Activated B cell treated with CpG ODN at 0.5 μM for 24 hours (primary cell): ENCODE data around the gene RFC2. TPM values are rescaled to one million over a fixed set of nuclear protein-coding genes. Genes with fewer than 3 reads are reported as not detected.

Experiments
- ATAC-seq: fragments of 200-7000 bp; cut with Tn5 transposase; one replicate; pipeline ENCODE4 v1.10.0; 2021; ENCODE audit warnings: low read depth, mild to moderate bottlenecking, moderate library complexity
- CTCF ChIA-PET: fragments of 350-600 bp; sonication (Branson Sonifier 250); formaldehyde crosslinking; loops from one replicate; lab custom pipeline; 2021; ENCODE audit warnings: antibody characterized with exemption; lab: Charles Lee
- POLR2A ChIA-PET: fragments of 350-600 bp; sonication (Branson Sonifier 250); formaldehyde crosslinking; loops from one replicate; lab custom pipeline; 2021; ENCODE audit warnings: antibody characterized with exemption; lab: Charles Lee
- DNase-seq: peaks from one replicate; pipeline ENCODE4 v3.0.0; 2022
- H3K27ac Mint-ChIP-seq: one replicate; pipeline ENCODE4 v1.8.0; 2020; ENCODE audit warnings: mixed read lengths
- H3K27me3 Mint-ChIP-seq: one replicate; pipeline ENCODE4 v1.8.0; 2021; ENCODE audit warnings: mixed read lengths
- H3K36me3 Mint-ChIP-seq: one replicate; pipeline ENCODE4 v1.8.0; 2021; ENCODE audit warnings: low read depth, mixed read lengths
- H3K4me1 Mint-ChIP-seq: one replicate; pipeline ENCODE4 v1.8.0; 2021; ENCODE audit warnings: mixed read lengths
- H3K4me3 Mint-ChIP-seq: one replicate; pipeline ENCODE4 v1.8.0; 2020; ENCODE audit warnings: mild to moderate bottlenecking, mixed read lengths
- H3K9me3 Mint-ChIP-seq: one replicate; pipeline ENCODE4 v1.8.0; 2020; ENCODE audit warnings: mixed read lengths
- CTCF ChIP-seq: fragments of 200-600 bp; IDR thresholded peaks from one replicate; pipeline ENCODE4 v1.8.0; 2022; ENCODE audit warnings: antibody characterized with exemption, mild to moderate bottlenecking
- intact Hi-C: fragments of 100-400 bp; cut with micrococcal nuclease; formaldehyde crosslinking; loops from one replicate; pipeline ENCODE4 v1.15.1; 2024
- total RNA-seq: library from RNA; stranded (reverse); gene quantifications from 2 replicates; pipeline ENCODE4 v1.2.3, GENCODE V29; 2022

Gene RFC2
- total RNA-seq, 1 donor from 2014 or later, result 44.0 TPM

DNA sequence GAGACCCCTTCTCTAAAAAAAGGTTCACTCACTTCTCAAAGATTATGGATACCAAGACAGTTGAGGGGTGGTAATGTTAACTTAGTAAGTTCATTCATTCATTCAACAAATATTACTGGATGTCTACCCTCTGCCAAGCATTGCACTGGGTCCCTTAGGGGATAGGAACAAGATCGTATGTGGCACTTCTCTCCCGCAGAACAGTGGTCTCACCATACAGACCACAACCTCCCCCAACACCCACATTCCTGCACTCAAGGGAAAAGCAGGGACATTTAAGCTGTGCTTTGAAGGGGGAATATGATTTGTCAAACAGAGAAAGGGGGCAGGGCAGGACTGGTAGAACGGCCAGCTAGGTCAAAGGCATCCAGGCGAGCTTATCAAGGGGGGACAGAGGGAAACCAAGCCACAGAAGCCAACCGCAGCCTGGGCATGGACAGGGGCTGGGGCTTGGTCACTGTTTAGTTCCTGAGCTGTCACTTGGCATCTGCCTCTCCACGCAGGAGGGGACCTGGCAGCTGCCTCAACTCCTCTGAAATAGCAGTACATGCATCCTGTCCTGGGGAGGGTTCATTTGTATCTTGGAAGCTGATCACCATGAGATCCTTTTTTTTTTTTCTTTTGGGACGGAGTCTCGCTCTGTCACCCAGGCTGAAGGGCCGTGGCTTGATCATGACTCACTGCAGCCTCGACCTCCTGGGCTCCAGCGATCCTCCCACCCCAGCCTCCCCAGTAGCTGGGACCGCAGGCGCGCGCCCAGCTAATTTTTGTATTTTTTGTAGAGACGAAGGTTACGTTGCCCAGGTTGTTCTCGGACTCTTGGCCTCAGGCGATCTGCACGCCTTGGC, 34.1 kb upstream of the RFC2 start:
- no peaks in the 10 kb centered on the region for H3K27me3 Mint-ChIP-seq
- ATAC-seq (no peak), DNase-seq (no peak)
- intact Hi-C loops, result loop anchor here (5.0 kb wide), 2 partner anchors 206 to 369 kb away; partner anchors contain the start of genes GTF2I and LIMK1
- H3K27ac Mint-ChIP-seq, result peak overlapping the region; percentile 91
- H3K4me1 Mint-ChIP-seq, result peaks cover 66% of the 10 kb centered on the region
- H3K4me3 Mint-ChIP-seq, result peak overlapping the region; percentile 91
- ChIA-PET CTCF (interaction anchor here (0.6 to 1.7 kb wide), 6 partner anchors 10 to 81 kb away, joined by 3 to 8 read pairs (median 4); no protein-coding TSS in a partner anchor), POLR2A (interaction anchor here (0.7 to 10.8 kb wide), 10 partner anchors 9 to 84 kb away, joined by 3 to 344 read pairs (median 5); partner anchors contain the start of genes LAT2 and RFC2)
- no peaks in the 10 kb centered on the region for H3K9me3 Mint-ChIP-seq
- TF ChIP-seq CTCF, result no peak
- H3K36me3 Mint-ChIP-seq, result peaks cover 1% of the 10 kb centered on the region

- Mint-ChIP-seq H3K36me3 (peaks cover 1% of the 10 kb centered on the region), H3K4me1 (peaks cover 61% of the 10 kb centered on the region), H3K9me3 (no peaks in the 10 kb centered on the region), H3K4me3 (no peak overlapping the region), H3K27ac (peak overlapping the region; percentile 91), H3K27me3 (no peaks in the 10 kb centered on the region)
- CTCF ChIA-PET, result interaction anchor here (0.8 to 1.7 kb wide), 4 partner anchors 9 to 114 kb away, joined by 3 to 7 read pairs (median 4); no protein-coding TSS in a partner anchor
- DNase-seq (no peak), ATAC-seq (no peak)
- POLR2A ChIA-PET, result interaction anchor here (0.7 to 10.8 kb wide), 6 partner anchors 8 to 78 kb away, joined by 4 to 344 read pairs (median 19); partner anchors contain the start of genes LAT2 and RFC2
- no peak for TF ChIP-seq CTCF
- intact Hi-C loops, result loop anchor here (5.0 kb wide), 2 partner anchors 205 to 370 kb away; partner anchors contain the start of genes GTF2I and LIMK1
These were observed 33.3 kb upstream of the RFC2 start for GRCh38 chr7:74287303-74288033.

- ATAC-seq (no peak), DNase-seq (no peak)
- CTCF ChIA-PET, result interaction anchor here (2.1 to 2.4 kb wide), 2 partner anchors 11 to 80 kb away, joined by 10 to 12 read pairs; no protein-coding TSS in a partner anchor
- H3K36me3 Mint-ChIP-seq, result peaks cover 1% of the 10 kb centered on the region
- no peak overlapping the region for H3K27ac Mint-ChIP-seq
- no peak for TF ChIP-seq CTCF
- H3K9me3 Mint-ChIP-seq, result no peaks in the 10 kb centered on the region
- H3K4me1 Mint-ChIP-seq, result peaks cover 52% of the 10 kb centered on the region
- intact Hi-C loops, result loop anchor here (5.0 kb wide), 2 partner anchors 204 to 371 kb away; partner anchors contain the start of genes GTF2I and LIMK1
- POLR2A ChIA-PET, result interaction anchor here (0.6 to 10.8 kb wide), 5 partner anchors 15 to 205 kb away, joined by 6 to 344 read pairs (median 32); partner anchors contain the start of gene LAT2
- no peaks in the 10 kb centered on the region for H3K27me3 Mint-ChIP-seq
- no peak overlapping the region for H3K4me3 Mint-ChIP-seq
These were observed 31.9 kb upstream of the RFC2 start for GRCh38 chr7:74286131-74286530.

DNA sequence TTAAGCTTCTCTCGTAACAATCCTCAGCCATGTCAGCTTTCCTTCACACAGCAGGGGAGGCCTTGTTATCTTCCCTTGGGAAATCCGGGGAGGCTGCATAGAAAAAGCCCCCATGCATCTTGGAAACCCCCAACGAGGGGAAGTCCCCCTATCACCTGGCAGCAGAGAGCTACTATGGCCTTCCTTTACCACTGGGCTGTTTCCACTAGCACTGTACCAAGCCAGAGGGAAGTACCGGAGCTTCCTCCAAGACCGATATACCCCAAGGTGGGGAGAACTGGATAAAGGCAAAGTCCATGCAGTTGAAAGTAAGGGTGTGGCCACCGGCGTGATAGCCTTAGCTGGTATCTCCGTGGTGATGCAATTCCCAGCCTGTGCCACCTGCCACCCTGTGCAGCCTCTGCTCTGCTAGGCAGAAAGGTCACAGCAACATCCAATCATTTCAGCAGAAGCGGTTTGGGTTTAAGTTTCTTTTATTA, 30.6 kb upstream of the RFC2 start:
- peak; percentile 53 for DNase-seq
- no peaks in the 10 kb centered on the region for H3K9me3 Mint-ChIP-seq

More for the DNA sequence above, 30.6 kb upstream of the RFC2 start:
- ChIA-PET CTCF (interaction anchor here (1.9 to 2.4 kb wide), 4 partner anchors 9 to 116 kb away, joined by 6 to 12 read pairs (median 8); no protein-coding TSS in a partner anchor), POLR2A (interaction anchor here (0.6 to 10.8 kb wide), 12 partner anchors 10 to 184 kb away, joined by 3 to 344 read pairs (median 8); partner anchors contain the start of genes LAT2 and RFC2)
- Mint-ChIP-seq H3K36me3 (peaks cover 1% of the 10 kb centered on the region), H3K4me3 (peak overlapping the region; percentile 66), H3K27me3 (no peaks in the 10 kb centered on the region), H3K27ac (peak overlapping the region; percentile 89), H3K4me1 (peaks cover 56% of the 10 kb centered on the region)
- no peak for TF ChIP-seq CTCF
- ATAC-seq, result peak; percentile 75
- intact Hi-C loops, result loop anchor here (1.0 to 5.0 kb wide), 6 partner anchors 13 to 372 kb away; partner anchors contain the start of genes GTF2I, LAT2, LIMK1 and RFC2
